GM12878 (cell line): ENCODE results near the gene MYO18B. TPM values are rescaled to one million over a fixed set of nuclear protein-coding genes. Genes with fewer than 3 reads are reported as not detected.

Experiments used
- ATAC-seq: fragments of 200-7000 bp; cut with Tn5 transposase; 3 replicates; pipeline ENCODE4 v1.9.1; 2020; ENCODE audit warnings: mild to moderate bottlenecking, moderate library complexity
- BruUV-seq: library from RNA; stranded (reverse); fragments of 400-500 nt; replicated peaks from 2 replicates; lab custom pipeline; 2021; lab: Mats Ljungman, UMichigan
- CTCF ChIA-PET: fragments of 300-600 bp; sonication (Branson Sonifier 250); formaldehyde crosslinking; extraction: SDS; loops from one replicate; lab custom pipeline; 2021; ENCODE audit warnings: inconsistent platforms; lab: Yijun Ruan, JAX
- POLR2A ChIA-PET: fragments of 350-600 bp; formaldehyde crosslinking; extraction: SDS; loops from one replicate; lab custom pipeline; 2021; ENCODE audit warnings: inconsistent platforms; lab: Charles Lee
- RAD21 ChIA-PET: fragments of 300-600 bp; sonication (Branson Sonifier 250); formaldehyde crosslinking; loops from one replicate; lab custom pipeline; 2023; ENCODE audit warnings: antibody characterized with exemption; ENCODE audit not compliant: unreplicated experiment; lab: Charles Lee
- SMC1A ChIA-PET: fragments of 300-600 bp; sonication (Branson Sonifier 250); formaldehyde crosslinking; loops from one replicate; lab custom pipeline; 2023; ENCODE audit not compliant: unreplicated experiment, uncharacterized antibody; lab: Charles Lee
- DNase-seq: peaks from one replicate; pipeline ENCODE4 v3.0.0-alpha.2; 2011; ENCODE audit warnings: low read depth, low spot score
- FAIRE-seq: peaks from 3 replicates; lab custom pipeline; 2011; peaks lifted over from hg19 to GRCh38; lab: Jason Lieb, UNC
- H2AFZ ChIP-seq: 2 replicates; pipeline ENCODE4 v1.6.0; 2011; ENCODE audit warnings: low read depth, low read length, control low read depth; ENCODE audit not compliant: control insufficient read depth
- H3K27ac ChIP-seq: 2 replicates; pipeline ENCODE4 v1.5.1; 2011; ENCODE audit warnings: control low read depth; ENCODE audit not compliant: control insufficient read depth, insufficient read depth
- H3K27me3 ChIP-seq, 2 experiments: replicated peaks in 1 of 2; 2 replicates each; pipeline versions ENCODE4 v1.6.0 to v1.6.1; 2011; ENCODE audit warnings: low read length in 1 of 2; ENCODE audit not compliant: control insufficient read depth in 2 of 2, insufficient read depth in 2 of 2
- H3K36me3 ChIP-seq, 2 experiments: 2 replicates each; pipeline ENCODE4 v1.5.1; 2011; ENCODE audit warnings: low read length in 1 of 2; ENCODE audit not compliant: control insufficient read depth in 2 of 2, insufficient read depth in 2 of 2
- H3K4me1 ChIP-seq: 2 replicates; pipeline ENCODE4 v1.6.1; 2011; ENCODE audit warnings: mild to moderate bottlenecking, low read length, moderate library complexity, mixed read lengths; ENCODE audit not compliant: control insufficient read depth, insufficient read depth
- H3K4me2 ChIP-seq: 2 replicates; pipeline ENCODE4 v1.6.0; 2011; ENCODE audit warnings: control low read depth; ENCODE audit not compliant: control insufficient read depth, insufficient read depth
- H3K4me3 ChIP-seq: fragments of 200-600 bp; sonication (generic); 2 replicates; pipeline ENCODE4 v1.5.1; 2016
- H3K79me2 ChIP-seq: 2 replicates; pipeline ENCODE4 v1.6.0; 2011; ENCODE audit warnings: low read length; ENCODE audit not compliant: control insufficient read depth, insufficient read depth
- H3K9ac ChIP-seq: 2 replicates; pipeline ENCODE4 v1.8.0; 2011; ENCODE audit warnings: low read length, control low read depth, mixed read lengths; ENCODE audit not compliant: control insufficient read depth, insufficient read depth
- H3K9me3 ChIP-seq: replicated peaks from 3 replicates; pipeline ENCODE4 v1.5.1; 2011; ENCODE audit warnings: mild to moderate bottlenecking, low read length; ENCODE audit not compliant: control insufficient read depth, insufficient read depth
- H4K20me1 ChIP-seq: 2 replicates; pipeline ENCODE4 v1.6.0; 2011; ENCODE audit not compliant: control insufficient read depth, insufficient read depth
- BHLHE40 ChIP-seq, 2 experiments: fragments of 450-650 bp in 1 of 2; IDR thresholded peaks; 2 replicates each; pipeline ENCODE4 v1.6.1; 2011 to 2017; ENCODE audit warnings: low read depth in 2 of 2, borderline replicate concordance in 1 of 2, improper control_type of control experiment in 1 of 2, low read length in 1 of 2, mild to moderate bottlenecking in 1 of 2
- CREB1 ChIP-seq: IDR thresholded peaks from 2 replicates; pipeline ENCODE4 v1.6.1; 2012; ENCODE audit warnings: low read depth, mild to moderate bottlenecking, inconsistent platforms
- EGR1 ChIP-seq, 2 experiments: IDR thresholded peaks; 1 replicate in 1 of 2; 2 replicates in 1 of 2; pipeline ENCODE4 v1.6.1; 2011 to 2012; ENCODE audit warnings: low read depth in 2 of 2, low read length in 2 of 2, borderline replicate concordance in 1 of 2, mild to moderate bottlenecking in 1 of 2, moderate library complexity in 1 of 2
- RAD51 ChIP-seq: fragments of 450-650 bp; IDR thresholded peaks from 2 replicates; pipeline ENCODE4 v1.6.1; 2016; ENCODE audit warnings: moderate library complexity, mild to moderate bottlenecking, inconsistent platforms
- TBL1XR1 ChIP-seq: IDR thresholded peaks from 2 replicates; pipeline ENCODE4 v1.6.1; 2012; ENCODE audit warnings: low read depth, low read length, improper control_type of control experiment
- YY1 ChIP-seq: IDR thresholded peaks from 2 replicates; pipeline ENCODE4 v1.6.1; 2011; ENCODE audit warnings: low read depth, mild to moderate bottlenecking, low read length
- WGBS: methylation state at CpG from one replicate; pipeline ENCODE4 v1.1.6; 2016; ENCODE audit warnings: low lambda C conversion rate; ENCODE audit not compliant: insufficient replicate concordance, insufficient coverage; ENCODE audit errors: missing lambda C conversion rate; 5-methylcytosine and 5-hydroxymethylcytosine counted together
- in situ Hi-C: fragments of 300-500 bp; cut with MboI; formaldehyde crosslinking; loops from 9 replicates; pipeline ENCODE4 v1.14.3; 2018; ENCODE audit warnings: mixed read lengths
- intact Hi-C: fragments of 100-400 bp; cut with micrococcal nuclease; formaldehyde crosslinking; loops from one replicate; pipeline ENCODE4 v1.14.2; 2022; ENCODE audit not compliant: unreplicated experiment
- polyA plus RNA-seq, 11 experiments: library from polyadenylated mRNA; depleted of rRNA in 4 of 11; unstranded in 6 of 11; stranded (reverse) in 5 of 11; fragments of >200 nt; fragmentation: Nextera tagmentation in 4 of 11; fragmentation: Illumina TruSeq in 1 of 11; extraction: Ambion mirVana in 4 of 11; extraction: Trizol in 1 of 11; gene quantifications; 1 replicate in 1 of 11; 2 replicates in 10 of 11; pipeline versions ENCODE4 v1.2.1 to v1.2.3, GENCODE V29; 2011 to 2016; ENCODE audit warnings: inconsistent platforms in 2 of 11, missing spikeins in 2 of 11, low read depth in 1 of 11
- total RNA-seq, 4 experiments: library from RNA; depleted of rRNA in 3 of 4; stranded (reverse); fragments of >200 nt in 3 of 4; fragmentation: Illumina TruSeq in 1 of 4; extraction: Trizol in 1 of 4; gene quantifications; 2 replicates each; pipeline versions ENCODE4 v1.2.1 to v1.2.3, GENCODE V29; 2013 to 2021

The MYO18B gene
- total and polyA plus RNA-seq, 10 of the 15 experiments (the other 5 are each of a cell fraction or from before 2014, with no cell fraction given), result 0.05 to 2.1 (median 0.51) TPM; not detected in 1

DNA sequence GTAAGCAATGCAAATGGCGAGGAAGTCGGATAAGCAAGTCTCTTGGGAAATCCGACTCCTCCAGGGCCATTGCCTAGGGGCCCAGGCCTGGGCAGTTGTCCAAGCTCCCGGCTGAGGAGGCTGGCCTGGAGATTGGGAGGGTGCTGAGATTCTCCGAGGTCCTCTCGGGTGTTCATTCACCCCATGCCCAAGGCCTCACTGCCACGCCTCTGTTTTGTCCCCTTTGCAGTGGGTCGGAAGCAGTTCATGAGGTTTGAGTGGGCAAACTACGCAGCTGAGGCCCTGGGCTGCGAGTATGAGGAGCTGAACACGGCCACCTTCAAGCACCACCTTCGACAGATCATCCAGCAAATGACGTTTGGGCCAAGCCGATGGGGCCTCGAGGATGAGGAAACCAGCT is 81.3 kb downstream of the MYO18B start:
- H3K9me3 ChIP-seq, result no peaks in the 10 kb centered on the region; the same call in 2 of the 3 replicates
- no peak for ATAC-seq
- CTCF ChIA-PET, result no interaction called here
- no peak for FAIRE-seq
- no TSS peak for BruUV-seq
- peaks cover 0 to 2% of the 10 kb centered on the region in 2 experiments; a peak in 2 of 4 replicates for H3K27me3 ChIP-seq
- H3K36me3 ChIP-seq, result no peaks in the 10 kb centered on the region
- no peak overlapping the region for H3K4me2 ChIP-seq
- H4K20me1 ChIP-seq, result no peaks in the 10 kb centered on the region
- no peak overlapping the region for H3K4me3 ChIP-seq
- H3K27ac ChIP-seq, result no peak overlapping the region
- TF ChIP-seq BHLHE40 (IDR thresholded peaks at IDR 0.05; ENCODE audit: borderline replicate concordance in 1 of 2, low read depth in 2 of 2, low read length in 1 of 2) (no peak), CREB1 (no peak), YY1 (no peak)
- TF ChIP-seq, all 136 proteins: peak for 0
- H3K79me2 ChIP-seq, result no peaks in the 10 kb centered on the region
- H2AFZ ChIP-seq, result no peak overlapping the region
- DNase-seq, result no peak
- no peaks in the 10 kb centered on the region for H3K4me1 ChIP-seq
- SMC1A ChIA-PET, result interaction anchor here (0.8 kb wide), 1 partner anchor 35 kb away, joined by 3 read pairs; no protein-coding TSS in a partner anchor
- WGBS, result under 1% methylated on average over 15 of the region's 15 CpGs
- RAD21 ChIA-PET, result no interaction called here
- no peak overlapping the region for H3K9ac ChIP-seq
- in situ Hi-C loops, result no loop called here
- intact Hi-C loops, result no loop called here
- POLR2A ChIA-PET, result no interaction called here

DNA sequence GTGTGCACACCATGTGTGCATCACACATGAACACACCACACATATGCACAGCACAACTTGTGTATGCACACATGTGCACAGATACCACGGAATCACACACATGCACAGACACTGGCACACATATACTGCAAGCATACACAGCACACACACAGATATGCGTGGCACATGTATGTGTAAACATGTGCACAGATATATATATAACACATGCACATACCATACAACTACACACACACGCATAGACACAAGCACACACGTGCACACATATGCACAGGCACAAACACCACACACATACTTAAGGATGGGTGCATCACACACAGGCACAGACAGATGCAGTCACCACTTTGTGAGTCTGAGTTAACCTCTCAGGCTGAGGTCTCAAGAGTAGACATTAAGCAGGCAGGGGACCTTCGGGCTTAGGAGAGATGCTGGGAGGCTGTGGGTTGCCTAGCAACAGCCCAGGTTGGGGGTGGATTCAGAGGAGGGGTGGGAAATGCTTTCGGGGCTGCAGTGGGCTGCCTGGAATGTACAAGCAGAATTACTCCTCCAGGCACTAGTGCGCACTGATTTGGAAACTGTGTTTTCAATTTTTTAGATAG is 82.9 kb downstream of the MYO18B start:
- ATAC-seq (no peak), FAIRE-seq (no peak), DNase-seq (no peak)
- WGBS, result 16% methylated on average over 7 of the region's 7 CpGs
- H3K9me3 ChIP-seq, result no peaks in the 10 kb centered on the region; the same call in 2 of the 3 replicates
- H4K20me1 ChIP-seq, result no peaks in the 10 kb centered on the region; the same call in 1 of the 2 replicates
- CTCF ChIA-PET, result interaction anchor here (0.6 kb wide), 1 partner anchor 30 kb away, joined by 3 read pairs; no protein-coding TSS in a partner anchor
- no peak overlapping the region for H3K27ac ChIP-seq
- BruUV-seq, result no TSS peak
- intact Hi-C loops (no loop called here), in situ Hi-C loops (no loop called here)
- peaks cover 0 to 2% of the 10 kb centered on the region in 2 experiments; a peak in 1 of 4 replicates for H3K27me3 ChIP-seq
- SMC1A ChIA-PET, result no interaction called here
- POLR2A ChIA-PET, result no interaction called here
- TF ChIP-seq TBL1XR1, result no peak
- no peak for TF ChIP-seq BHLHE40 (IDR thresholded peaks at IDR 0.05; ENCODE audit: borderline replicate concordance in 1 of 2, low read depth in 2 of 2, low read length in 1 of 2)
- TF ChIP-seq EGR1 (IDR thresholded peaks at IDR 0.05; ENCODE audit: borderline replicate concordance in 1 of 2, low read depth in 2 of 2, low read length in 2 of 2), result no peak
- no peak for TF ChIP-seq RAD51
- no peaks in the 10 kb centered on the region for H3K36me3 ChIP-seq
- no peaks in the 10 kb centered on the region for H3K79me2 ChIP-seq
- RAD21 ChIA-PET, result no interaction called here
- no peak overlapping the region for H3K4me3 ChIP-seq
- H3K4me2 ChIP-seq, result no peak overlapping the region
- H3K4me1 ChIP-seq, result no peaks in the 10 kb centered on the region; the same call in 1 of the 2 replicates
- H3K9ac ChIP-seq, result no peak overlapping the region
- no peak overlapping the region for H2AFZ ChIP-seq
